NCI-H2029 (cell line): ENCODE results near the gene P2RX7.
A peak's percentile ranks its signal among the peaks of the same experiment; 100 is the strongest.

Source experiments
- DNase-seq: peaks from one replicate; lab custom pipeline; 2025; lab: John Stamatoyannopoulos, UW

The P2RX7 gene

GRCh38 chr12:121132601-121133481 is at the start of gene P2RX7:
TSS of gene P2RX7 (plus strand) at chr12:121132876. CDS start at chr12:121132971, 95 bp downstream.
- DNase-seq: peak; percentile 43

GRCh38 chr12:121084229-121084628 is 48.4 kb upstream of the P2RX7 start:
- DNase-seq: no peak

DNA sequence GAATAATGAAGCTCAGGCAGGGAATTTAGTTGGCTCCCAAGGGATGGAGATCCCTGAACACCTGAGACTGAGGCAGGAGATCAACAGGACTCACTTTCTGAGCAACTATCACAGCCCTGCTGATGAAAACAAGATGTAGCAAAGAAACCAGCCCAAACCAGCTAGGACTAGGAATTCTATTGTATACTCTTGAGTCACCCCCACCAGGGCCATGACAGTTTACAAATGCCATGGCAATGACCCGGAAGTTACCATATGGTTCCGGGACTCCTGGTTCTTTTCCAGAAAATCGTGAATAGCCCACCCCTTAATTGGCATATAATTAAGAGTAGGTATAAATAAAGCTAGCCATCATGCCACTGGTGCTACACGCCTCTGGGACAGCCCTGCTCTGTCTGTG is 47.6 kb upstream of the P2RX7 start:
- no peak for DNase-seq

GRCh38 chr12:121085506-121086353 is 46.9 kb upstream of the P2RX7 start:
- DNase-seq: no peak

- no peak for DNase-seq
Observed at GRCh38 chr12:121086781-121087295, 45.8 kb upstream of the P2RX7 start.

GRCh38 chr12:121087467-121088194 is 45.0 kb upstream of the P2RX7 start:
- no peak for DNase-seq

DNA sequence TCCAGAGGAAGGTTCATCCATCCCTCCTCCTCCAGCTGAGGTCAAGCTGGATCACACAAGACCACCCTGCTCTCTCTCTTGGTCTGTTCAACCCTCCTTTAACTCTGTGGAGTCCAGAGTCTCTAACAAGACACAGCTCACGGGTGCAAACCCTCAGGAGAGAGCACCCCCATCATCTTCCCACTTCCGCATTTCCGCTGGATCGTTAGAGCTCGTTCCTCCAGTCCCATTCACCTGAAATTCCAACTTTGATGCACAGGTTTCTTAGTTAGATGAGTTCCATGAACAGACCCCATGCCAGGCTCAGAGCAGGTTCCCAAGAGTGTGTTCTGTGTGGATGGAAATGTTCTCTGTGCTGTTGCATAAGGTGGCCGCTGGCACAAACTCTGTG is 44.5 kb upstream of the P2RX7 start:
- no peak for DNase-seq

DNA sequence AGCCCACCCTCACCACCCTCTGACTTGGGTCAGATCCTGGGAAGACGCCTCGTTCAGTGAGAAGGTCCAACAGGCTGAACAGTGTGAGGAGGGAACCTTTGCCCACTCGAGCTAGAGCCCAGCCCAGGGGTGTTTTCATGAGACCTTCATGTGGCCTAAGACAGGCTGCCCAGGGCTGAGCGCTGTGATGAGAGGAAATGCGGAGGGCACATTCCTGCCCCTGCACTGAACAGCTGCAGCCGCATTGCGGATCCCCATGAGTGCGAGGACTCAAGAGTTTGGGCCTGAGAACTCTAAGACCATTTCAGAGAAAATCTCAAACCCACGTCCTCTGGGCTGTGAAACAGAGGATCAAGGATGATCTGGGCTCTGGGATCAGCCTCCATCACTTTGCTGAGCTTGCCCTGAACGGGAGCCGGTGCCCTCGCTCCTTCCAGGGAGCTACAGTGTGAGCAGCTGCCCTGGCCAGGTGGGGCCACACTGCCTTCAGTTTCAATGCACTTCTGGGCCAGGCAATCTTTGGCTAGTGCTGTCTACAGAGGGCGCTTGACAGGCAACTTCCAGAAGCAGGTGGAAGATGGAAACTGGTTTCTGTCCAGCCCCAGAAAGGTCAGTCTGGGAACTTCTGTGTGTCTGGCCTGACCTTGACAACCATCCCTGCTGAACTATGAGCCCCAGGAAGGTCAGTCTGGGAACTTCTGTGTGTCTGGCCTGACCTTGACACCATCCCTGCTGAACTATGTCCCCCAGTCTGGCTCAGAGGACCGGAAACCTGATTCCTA is 43.5 kb upstream of the P2RX7 start:
- DNase-seq: no peak

GRCh38 chr12:121089813-121090430 is 42.8 kb upstream of the P2RX7 start:
- DNase-seq: no peak

DNA sequence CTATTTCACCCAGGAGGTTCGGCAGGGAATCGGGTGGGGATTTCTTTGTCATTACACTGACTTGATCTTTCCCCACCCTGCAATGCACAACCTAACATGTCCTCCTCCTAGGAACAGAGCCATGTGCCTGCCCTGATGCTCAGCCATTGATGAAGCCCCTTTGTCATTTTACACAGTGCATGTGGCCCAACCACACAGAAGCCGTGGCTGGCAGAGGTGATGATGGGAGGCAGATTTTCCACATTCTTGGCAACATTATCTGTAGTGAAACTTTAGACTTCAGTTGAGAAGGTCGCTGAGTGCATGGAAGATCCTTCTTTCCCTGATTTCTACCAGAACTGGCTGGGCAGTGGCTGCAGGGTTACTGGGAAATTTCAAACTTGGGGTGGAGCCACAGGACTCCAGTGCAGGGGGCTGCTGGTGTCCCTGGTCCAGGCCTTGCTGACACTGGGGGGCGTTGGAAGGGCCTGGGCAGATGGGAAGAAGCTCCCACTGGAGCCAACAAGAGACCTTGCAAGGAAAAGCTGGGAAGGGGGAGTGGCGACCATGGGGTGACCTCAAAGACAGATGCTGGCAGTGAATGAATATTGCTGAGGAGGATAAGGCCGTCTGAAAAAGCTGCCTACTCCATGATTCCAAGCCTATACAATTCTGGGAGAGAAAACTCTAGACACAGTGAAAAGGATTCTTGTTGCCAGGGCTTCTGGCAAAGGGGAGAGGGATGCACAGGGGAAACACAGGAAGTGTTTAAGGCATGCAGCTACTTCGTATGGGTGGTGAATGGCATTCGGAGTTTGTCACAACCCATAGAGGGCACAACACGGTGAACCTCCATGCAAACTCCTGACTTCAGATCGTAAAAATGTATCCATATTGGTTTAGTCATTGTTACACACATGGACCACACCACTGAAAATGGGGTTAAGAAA is 41.8 kb upstream of the P2RX7 start:
- DNase-seq: no peak

DNA sequence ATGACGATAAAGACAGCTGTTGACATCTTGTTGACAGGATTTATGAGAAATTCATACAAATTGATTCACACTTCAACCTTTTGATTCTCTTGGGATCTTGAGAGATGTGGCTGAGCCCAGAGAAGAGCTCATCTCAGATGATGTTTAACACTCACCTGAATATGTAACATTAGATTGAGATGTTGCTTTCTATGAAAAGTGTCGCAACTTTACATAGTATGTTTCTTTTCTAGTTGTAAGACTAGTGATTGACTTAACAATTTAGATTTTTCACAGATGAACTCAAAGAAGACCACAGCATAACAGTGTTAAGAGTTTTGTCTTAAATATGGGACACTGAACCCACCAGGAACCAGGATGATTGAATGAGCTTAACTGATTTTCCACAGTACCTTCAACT is 40.6 kb upstream of the P2RX7 start:
- no peak for DNase-seq

GRCh38 chr12:121093487-121093891 is 39.2 kb upstream of the P2RX7 start:
- DNase-seq: no peak

DNA sequence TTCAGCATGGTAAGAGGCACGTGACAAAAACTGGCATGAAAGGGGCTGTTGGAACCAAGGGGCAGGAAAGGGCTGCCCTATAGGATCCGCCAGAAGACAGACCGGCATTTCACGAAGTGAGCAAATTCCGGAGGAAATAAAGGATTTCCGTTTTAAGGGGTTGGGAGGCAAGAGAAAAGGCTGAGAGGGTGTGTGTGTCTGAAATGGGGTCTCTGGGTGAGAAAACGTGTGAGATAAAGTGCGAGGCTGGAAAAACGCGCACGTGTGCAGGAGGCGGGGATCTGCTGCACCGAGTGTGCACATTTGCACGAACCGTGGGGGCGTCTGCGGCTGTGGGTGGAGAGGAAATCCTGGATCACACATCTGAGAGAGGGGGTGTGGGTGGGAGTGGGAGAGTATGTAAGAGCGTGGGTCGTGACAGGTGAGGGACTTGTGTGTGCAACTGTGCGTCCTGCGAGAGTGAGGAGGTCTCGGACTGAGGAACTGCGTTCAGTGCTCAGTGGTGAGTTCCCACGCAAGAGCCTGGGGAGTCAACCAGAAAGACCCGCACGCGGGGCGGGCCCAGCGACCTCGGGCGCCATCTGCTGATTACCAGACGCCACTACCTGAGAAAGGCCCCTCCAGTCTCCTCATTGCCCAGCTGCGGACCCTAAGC is 37.0 kb upstream of the P2RX7 start:
- peak; percentile 45 for DNase-seq

- DNase-seq: no peak
Observed at GRCh38 chr12:121096199-121096798, 36.4 kb upstream of the P2RX7 start.

DNA sequence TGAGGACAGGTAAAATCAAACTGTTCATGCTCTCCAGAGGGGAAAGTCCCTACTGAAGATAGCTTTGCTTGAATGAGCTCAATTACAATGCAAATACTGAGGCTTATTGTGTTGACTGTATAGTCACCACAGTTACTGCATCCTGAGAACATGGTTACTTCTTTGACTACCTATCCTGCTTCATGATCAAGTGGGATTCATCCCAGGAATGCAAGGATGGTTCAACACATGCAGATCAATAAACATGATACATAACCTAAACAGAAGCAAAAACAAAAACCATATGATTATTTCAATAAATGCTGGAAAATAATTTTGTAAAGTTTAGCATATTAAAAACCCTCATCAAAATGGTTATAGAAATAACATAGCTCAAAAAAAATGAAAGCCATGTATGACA is 32.9 kb upstream of the P2RX7 start:
- no peak for DNase-seq

- DNase-seq: no peak
Observed at GRCh38 chr12:121102307-121102706, 30.4 kb upstream of the P2RX7 start.

DNA sequence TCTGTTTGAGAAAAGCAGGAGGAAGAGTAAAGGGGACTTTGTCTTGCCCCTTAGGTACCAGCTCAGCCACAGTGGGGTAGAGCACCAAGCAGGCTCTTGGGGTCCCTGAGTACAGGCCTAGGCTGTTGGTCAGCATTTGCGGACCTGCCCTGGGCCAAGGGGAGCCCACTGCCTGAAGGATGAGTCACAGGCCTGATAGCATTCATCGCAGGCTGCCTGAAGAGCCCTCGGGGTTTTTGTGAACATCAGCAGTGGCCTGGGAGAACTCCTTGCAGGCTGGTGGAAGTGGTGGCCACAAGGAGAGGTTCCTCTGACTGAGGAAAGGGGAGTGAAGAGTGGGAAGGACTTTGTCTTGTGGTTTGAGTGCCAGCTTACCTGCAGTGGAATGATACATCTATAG is 25.0 kb upstream of the P2RX7 start:
- DNase-seq: no peak

DNA sequence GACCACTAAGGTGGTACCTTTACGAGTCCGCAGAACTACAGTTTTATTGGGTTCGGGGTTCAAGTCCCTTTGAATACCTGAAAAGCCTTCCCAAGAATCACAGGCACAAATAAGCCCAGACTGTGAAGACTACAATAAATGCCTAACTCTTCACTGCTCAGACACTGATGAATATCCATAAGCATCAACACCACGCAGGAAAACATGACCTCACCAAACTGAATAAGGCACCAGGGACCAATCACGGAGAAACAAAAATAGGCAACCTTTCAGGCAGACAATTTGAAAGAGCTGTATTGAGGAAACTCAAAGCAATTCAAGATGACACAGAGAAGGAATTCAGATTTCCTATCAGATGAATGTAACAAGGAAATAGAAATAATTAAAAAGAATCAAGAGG is 24.2 kb upstream of the P2RX7 start:
- DNase-seq: no peak
